HEK293 (cell line): Measurements from ENCODE around the gene MIEN1.

Source experiments
- REST ChIP-seq: fragments of 450-650 bp; formaldehyde crosslinking; IDR thresholded peaks from 2 replicates; pipeline ENCODE4 v1.5.1; 2016; ENCODE audit warnings: missing biosample characterization, missing genetic modification characterization
- YY1 ChIP-seq: fragments of 450-650 bp; formaldehyde crosslinking; IDR thresholded peaks from 2 replicates; pipeline ENCODE4 v1.5.1; 2018; ENCODE audit warnings: missing biosample characterization, missing genetic modification characterization
- ZNF785 ChIP-seq: fragments of 450-650 bp; formaldehyde crosslinking; IDR thresholded peaks from 2 replicates; pipeline ENCODE4 v1.5.1; 2016; ENCODE audit warnings: missing biosample characterization, missing genetic modification characterization
- TF ChIP-seq, protein P1 (sequence below): fragments of 450-650 bp; formaldehyde crosslinking; IDR thresholded peaks from 2 replicates; pipeline ENCODE4 v1.5.1; 2016; ENCODE audit warnings: missing biosample characterization, missing genetic modification characterization

GRCh38 chr17:39717660-39718059 lies 12.7 kb downstream of the MIEN1 start:
- TF ChIP-seq, protein P1, sequence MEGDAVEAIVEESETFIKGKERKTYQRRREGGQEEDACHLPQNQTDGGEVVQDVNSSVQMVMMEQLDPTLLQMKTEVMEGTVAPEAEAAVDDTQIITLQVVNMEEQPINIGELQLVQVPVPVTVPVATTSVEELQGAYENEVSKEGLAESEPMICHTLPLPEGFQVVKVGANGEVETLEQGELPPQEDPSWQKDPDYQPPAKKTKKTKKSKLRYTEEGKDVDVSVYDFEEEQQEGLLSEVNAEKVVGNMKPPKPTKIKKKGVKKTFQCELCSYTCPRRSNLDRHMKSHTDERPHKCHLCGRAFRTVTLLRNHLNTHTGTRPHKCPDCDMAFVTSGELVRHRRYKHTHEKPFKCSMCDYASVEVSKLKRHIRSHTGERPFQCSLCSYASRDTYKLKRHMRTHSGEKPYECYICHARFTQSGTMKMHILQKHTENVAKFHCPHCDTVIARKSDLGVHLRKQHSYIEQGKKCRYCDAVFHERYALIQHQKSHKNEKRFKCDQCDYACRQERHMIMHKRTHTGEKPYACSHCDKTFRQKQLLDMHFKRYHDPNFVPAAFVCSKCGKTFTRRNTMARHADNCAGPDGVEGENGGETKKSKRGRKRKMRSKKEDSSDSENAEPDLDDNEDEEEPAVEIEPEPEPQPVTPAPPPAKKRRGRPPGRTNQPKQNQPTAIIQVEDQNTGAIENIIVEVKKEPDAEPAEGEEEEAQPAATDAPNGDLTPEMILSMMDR = no peak
- no peak for TF ChIP-seq ZNF785
- TF ChIP-seq YY1 (tag by site-specific recombination) = no peak
- no peak for TF ChIP-seq REST (tag by site-specific recombination)
